Neuron (in vitro differentiated cells): ENCODE results near the gene ZNF234.
"Not testable (repeated sequence)": the region's sequence is repeated elsewhere in the genome, so short reads cannot be mapped to it uniquely, and the experiment has no call there.

ENCODE experiments used
- H2AFZ ChIP-seq: one replicate; pipeline ENCODE4 v1.6.1; 2013; ENCODE audit warnings: low read depth, mild to moderate bottlenecking, inconsistent platforms, low read length, moderate library complexity
- H3K27me3 ChIP-seq: one replicate; pipeline ENCODE4 v1.6.1; 2013; ENCODE audit warnings: low read length; ENCODE audit not compliant: insufficient read depth
- H3K36me3 ChIP-seq: one replicate; pipeline ENCODE4 v1.6.1; 2013; ENCODE audit warnings: low read length; ENCODE audit not compliant: insufficient read depth
- H3K4me1 ChIP-seq: one replicate; pipeline ENCODE4 v1.6.1; 2013; ENCODE audit warnings: low read length; ENCODE audit not compliant: insufficient read depth
- H3K4me3 ChIP-seq: 2 replicates; pipeline ENCODE4 v1.5.1; 2013; ENCODE audit warnings: mild to moderate bottlenecking, low read length, moderate library complexity
- H3K9me3 ChIP-seq: one replicate; pipeline ENCODE4 v1.6.1; 2013; ENCODE audit warnings: low read length

ZNF234 gene

GRCh38 chr19:44202470-44202869, 61.1 kb downstream of the ZNF234 start:
- Histone ChIP-seq H2AFZ (no peak overlapping the region), H3K4me3 (no peak overlapping the region), H3K9me3 (no peaks in the 10 kb centered on the region), H3K4me1 (peaks cover 2% of the 10 kb centered on the region), H3K27me3 (no peaks in the 10 kb centered on the region), H3K36me3 (no peaks in the 10 kb centered on the region)

DNA sequence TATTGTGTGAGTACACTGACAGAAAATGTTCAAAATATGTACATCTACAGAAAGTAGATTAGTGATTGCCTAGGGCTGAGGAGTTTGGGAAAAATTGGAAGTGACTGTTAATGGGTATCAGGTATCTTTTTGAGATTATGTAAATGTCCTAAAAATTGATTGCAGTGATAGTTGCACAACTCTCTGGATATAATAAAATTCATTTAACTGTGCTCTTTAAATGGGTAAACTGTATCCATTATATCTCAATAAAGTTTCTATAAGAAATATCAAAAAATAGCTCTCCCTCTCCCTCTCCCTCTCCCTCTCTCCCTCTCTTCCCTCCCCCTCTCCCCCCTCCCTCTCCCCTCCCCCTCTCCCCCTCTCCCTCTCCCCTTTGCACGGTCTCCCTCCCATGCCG, 61.6 kb downstream of the ZNF234 start:
- Histone ChIP-seq H3K4me3 (no peak overlapping the region), H3K27me3 (no peaks in the 10 kb centered on the region), H3K4me1 (peaks cover 4% of the 10 kb centered on the region), H2AFZ (no peak overlapping the region), H3K36me3 (no peaks in the 10 kb centered on the region), H3K9me3 (no peaks in the 10 kb centered on the region)

DNA sequence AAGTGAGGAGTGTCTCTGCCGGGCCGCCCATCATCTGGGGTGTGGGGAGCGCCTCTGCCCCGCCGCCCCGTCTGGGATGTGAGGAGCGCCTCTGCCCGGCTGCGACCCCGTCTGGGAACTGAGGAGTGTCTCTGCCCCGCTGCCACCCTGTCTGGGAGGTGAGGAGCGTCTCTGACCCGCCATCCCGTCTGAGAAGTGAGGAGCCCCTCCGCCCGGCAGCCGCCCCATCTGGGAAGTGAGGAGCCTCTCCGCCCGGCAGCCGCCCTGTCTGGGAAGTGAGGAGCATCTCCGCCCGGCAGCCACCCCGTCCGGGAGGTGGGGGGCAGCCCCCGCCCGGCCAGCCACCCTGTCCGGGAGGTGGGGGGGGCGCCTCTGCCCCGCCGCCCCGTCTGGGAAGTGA, 62.5 kb downstream of the ZNF234 start:
- not testable (repeated sequence) for H2AFZ ChIP-seq, H3K4me3 ChIP-seq, H3K27me3 ChIP-seq, H3K9me3 ChIP-seq, H3K36me3 ChIP-seq
- peaks cover 11% of the 10 kb centered on the region for H3K4me1 ChIP-seq

DNA sequence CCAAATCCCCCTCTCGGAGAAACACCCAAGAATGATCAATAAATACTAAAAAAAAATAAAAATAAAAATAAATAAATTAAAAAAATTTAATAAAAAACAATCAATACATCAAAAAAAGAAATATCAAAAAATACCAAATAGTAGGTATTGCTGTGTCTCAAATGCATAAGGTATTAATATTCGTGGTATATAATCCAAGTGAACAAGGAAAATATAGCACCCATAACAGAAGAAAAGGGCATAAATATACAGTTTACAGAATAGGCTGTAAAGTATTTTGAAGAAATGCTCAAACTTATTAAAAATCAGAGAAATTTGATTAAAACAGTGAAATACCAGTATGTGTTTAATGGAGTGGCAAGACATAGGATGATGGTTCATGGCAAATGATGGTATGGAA, 63.4 kb downstream of the ZNF234 start:
- Histone ChIP-seq H2AFZ (no peak overlapping the region), H3K4me1 (peaks cover 11% of the 10 kb centered on the region), H3K27me3 (no peaks in the 10 kb centered on the region), H3K9me3 (no peaks in the 10 kb centered on the region), H3K4me3 (no peak overlapping the region), H3K36me3 (no peaks in the 10 kb centered on the region)

DNA sequence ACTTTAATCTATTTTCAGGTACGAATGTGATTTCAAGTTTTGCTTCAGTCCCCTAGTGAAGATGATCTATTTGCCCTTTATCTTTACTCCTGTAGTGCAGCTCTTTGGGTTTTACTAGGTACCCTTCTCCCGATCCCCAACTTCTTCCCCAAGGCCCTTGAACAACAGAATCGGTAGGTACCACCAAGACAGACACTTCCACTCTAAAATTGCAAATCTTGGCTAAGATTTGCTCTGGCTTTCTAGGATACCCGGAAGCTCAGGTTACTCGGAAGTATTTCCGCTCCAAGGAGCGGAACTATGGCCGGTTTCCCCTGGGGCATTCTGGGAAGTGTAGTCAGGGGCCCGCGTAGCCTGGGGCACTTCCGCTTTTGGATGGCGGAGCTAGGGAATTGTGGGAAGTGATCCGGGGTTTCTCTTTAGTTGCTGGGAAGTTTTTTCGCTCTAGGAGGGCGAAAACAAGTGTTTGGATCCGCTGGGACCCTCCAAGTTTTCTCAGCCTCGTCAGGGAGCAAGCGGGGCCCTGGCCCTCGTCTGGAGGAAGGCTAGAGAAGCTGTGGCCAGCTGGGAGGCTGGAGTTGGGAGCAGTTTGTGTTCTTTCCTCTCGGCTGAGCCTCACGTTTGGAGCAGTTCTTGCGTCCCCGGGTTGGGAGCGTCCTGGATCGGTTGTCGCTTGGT, 65.9 kb downstream of the ZNF234 start:
- Histone ChIP-seq H3K4me3 (peak overlapping the region; percentile 83), H3K9me3 (no peaks in the 10 kb centered on the region), H3K36me3 (no peaks in the 10 kb centered on the region), H3K4me1 (peaks cover 11% of the 10 kb centered on the region), H3K27me3 (no peaks in the 10 kb centered on the region), H2AFZ (peak overlapping the region; percentile 79)
